ENCODE results near the gene SLC26A3. TPM values are rescaled to one million over a fixed set of nuclear protein-coding genes. Genes with fewer than 3 reads are reported as not detected.

Gene SLC26A3
- total RNA-seq, 1 experiment from 2014 or later: not detected

- H3K23me2 ChIP-seq (ENCODE audit: insufficient read length, low read depth, low read length, poor library complexity, severe bottlenecking): no peaks in the 10 kb centered on the region
- no peaks in the 10 kb centered on the region for H3K27me3 Mint-ChIP-seq (ENCODE audit: low read depth)
- H4K5ac ChIP-seq (ENCODE audit: insufficient read length, low read depth, low read length): no peak overlapping the region
- no peak overlapping the region for H2AFZ ChIP-seq (ENCODE audit: low read length)
- H3K79me1 ChIP-seq (ENCODE audit: insufficient read depth, low read depth, low read length, poor library complexity, severe bottlenecking): no peaks in the 10 kb centered on the region
- no peak overlapping the region for H3K9ac ChIP-seq (ENCODE audit: extremely low read depth, insufficient read length, low read length)
- H3K27ac Mint-ChIP-seq: no peak overlapping the region
- H3K9me3 ChIP-seq (ENCODE audit: control insufficient read depth, low read depth, low read length): no peaks in the 10 kb centered on the region
- no peak overlapping the region for H2BK20ac ChIP-seq (ENCODE audit: low read depth, low read length, poor library complexity, severe bottlenecking)
- H3K18ac ChIP-seq (ENCODE audit: insufficient read length, low read depth, low read length): no peak overlapping the region
- H2AK5ac ChIP-seq (ENCODE audit: insufficient read length, low read length): no peak overlapping the region
- H2BK5ac ChIP-seq (ENCODE audit: insufficient read length, low read length): no peak overlapping the region
- no peak overlapping the region for H2BK120ac ChIP-seq (ENCODE audit: low read depth, low read length, poor library complexity, severe bottlenecking)
- H4K91ac ChIP-seq (ENCODE audit: insufficient read length, low read depth, low read length): no peak overlapping the region
- H3T11ph ChIP-seq (ENCODE audit: low read length): no peak overlapping the region
- no peaks in the 10 kb centered on the region for H3K36me3 Mint-ChIP-seq (ENCODE audit: insufficient read depth in 1 of 3, low read depth in 3 of 3)
- no peaks in the 10 kb centered on the region for H4K20me1 ChIP-seq (ENCODE audit: control insufficient read depth, insufficient read depth, insufficient read length)
- no peak overlapping the region for H3K4me3 Mint-ChIP-seq
- no peaks in the 10 kb centered on the region for H3K79me2 ChIP-seq (ENCODE audit: insufficient read depth, low read length)
- no peaks in the 10 kb centered on the region for H3K27me3 ChIP-seq (ENCODE audit: insufficient read depth, low read length)
- no peak overlapping the region for H4K8ac ChIP-seq (replicated peaks; ENCODE audit: insufficient read length, low read depth, low read length)
- no peak overlapping the region for H3K27ac ChIP-seq (ENCODE audit: insufficient read length, low read depth, low read length)
- H3K14ac ChIP-seq (ENCODE audit: insufficient read depth, low read length): no peak overlapping the region
- DNase-seq: no peak
- H2BK15ac ChIP-seq (ENCODE audit: low read depth, low read length): no peak overlapping the region
- no peak overlapping the region for H2BK12ac ChIP-seq (ENCODE audit: insufficient read length, low read depth, low read length)
- H3K9me3 Mint-ChIP-seq: no peaks in the 10 kb centered on the region
- peaks cover 0 to 4% of the 10 kb centered on the region in 2 experiments; a peak in 1 of 4 replicates for H3K4me1 Mint-ChIP-seq
- no peak overlapping the region for H3K4me2 ChIP-seq (ENCODE audit: insufficient read depth, insufficient read length, low read length)
- TF ChIP-seq CTCF (conservative IDR thresholded peaks at IDR 0.05): no peak
- no peak overlapping the region for H3K4ac ChIP-seq (ENCODE audit: low read depth, low read length)
- H3K4me1 ChIP-seq (ENCODE audit: insufficient read depth, low read length): no peaks in the 10 kb centered on the region
- WGBS (ENCODE audit: extremely low coverage, insufficient read length, low lambda C conversion rate): no CpG with 5 or more reads among the region's 6 CpGs
- no peak overlapping the region for H3K23ac ChIP-seq (ENCODE audit: insufficient read length, low read depth, low read length)
- H3K56ac ChIP-seq (ENCODE audit: insufficient read length, low read depth, low read length): no peak overlapping the region
These were observed 87.5 kb downstream of the SLC26A3 start for GRCh38 chr7:107715531-107715930.

Other genes with a start within 250 kb of the SLC26A3 start
- 20.2 and 21.8 TPM in 2 replicates for gene COG5, start 239.3 kb downstream of the SLC26A3 start, total RNA-seq (2021)
- 10.8 TPM in 2 replicates for gene DUS4L, start 239.3 kb downstream of the SLC26A3 start, total RNA-seq (2021)
- 30.6 and 31.3 TPM in 2 replicates for gene BCAP29, start 223.0 kb downstream of the SLC26A3 start, total RNA-seq (2021)
- 0.33 TPM in 1 of 2 replicates, not detected in the other for gene SLC26A4, start 142.4 kb downstream of the SLC26A3 start, total RNA-seq (2021)
- 32.2 and 33.7 TPM in 2 replicates for gene CBLL1, start 59.1 kb downstream of the SLC26A3 start, total RNA-seq (2021)
- 91.0 and 93.7 TPM in 2 replicates for gene DLD, start 88.0 kb upstream of the SLC26A3 start, total RNA-seq (2021)
- 75.8 and 78.9 TPM in 2 replicates for gene LAMB1, start 199.9 kb upstream of the SLC26A3 start, total RNA-seq (2021)

Data from H9 (cell line).